ENCODE measurements around the gene INHBC. TPM values are rescaled to one million over a fixed set of nuclear protein-coding genes. Genes with fewer than 3 reads are reported as not detected.
"Not testable (repeated sequence)": the region's sequence is repeated elsewhere in the genome, so short reads cannot be mapped to it uniquely, and the experiment has no call there.

Gene INHBC
- total RNA-seq, 1 experiment from 2014 or later, result 0.35 TPM

GRCh38 chr12:57438400-57438799 is 3.8 kb downstream of the INHBC start:
- intact Hi-C loops (cut with micrococcal nuclease; ENCODE audit: unreplicated experiment), result no loop called here
- H3K4me3 ChIP-seq, result no peak overlapping the region
- H4K20me1 ChIP-seq (ENCODE audit: insufficient read depth), result no peaks in the 10 kb centered on the region
- H3K79me2 ChIP-seq (ENCODE audit: low read depth), result no peaks in the 10 kb centered on the region
- POLR2A ChIA-PET (ENCODE audit: unreplicated experiment), result no interaction called here
- no peak overlapping the region for H2AFZ ChIP-seq
- H3K9me2 ChIP-seq (ENCODE audit: insufficient read depth), result no peaks in the 10 kb centered on the region
- no TSS peak for BruUV-seq (replicated peaks)
- no peak overlapping the region for H3K4me2 ChIP-seq
- no peak for DNase-seq
- no peaks in the 10 kb centered on the region for H3F3A ChIP-seq (ENCODE audit: insufficient read depth, low read depth)
- no peaks in the 10 kb centered on the region for H3K36me3 ChIP-seq (ENCODE audit: low read depth)
- H3K4me1 ChIP-seq (replicated peaks; ENCODE audit: insufficient read depth), result no peaks in the 10 kb centered on the region
- CTCF ChIA-PET, result no interaction called here
- no peak overlapping the region for H3K27ac ChIP-seq
- no peak for TF ChIP-seq EZH2 (IDR thresholded peaks at IDR 0.05; ENCODE audit: low read depth)
- TF ChIP-seq CTCF (conservative IDR thresholded peaks at IDR 0.05), result no peak
- no peaks in the 10 kb centered on the region for H3K9me3 ChIP-seq (ENCODE audit: insufficient read depth, low read depth)
- no peaks in the 10 kb centered on the region for H3K27me3 ChIP-seq (ENCODE audit: insufficient read depth, low read depth)

GRCh38 chr12:57439762-57440266 is 5.2 kb downstream of the INHBC start:
- H3K4me2 ChIP-seq, result no peak overlapping the region
- no peaks in the 10 kb centered on the region for H3K79me2 ChIP-seq (ENCODE audit: low read depth)
- no peaks in the 10 kb centered on the region for H4K20me1 ChIP-seq (ENCODE audit: insufficient read depth)
- no peaks in the 10 kb centered on the region for H3K9me3 ChIP-seq (ENCODE audit: insufficient read depth, low read depth)
- POLR2A ChIA-PET (ENCODE audit: unreplicated experiment), result no interaction called here
- H3K27me3 ChIP-seq (ENCODE audit: insufficient read depth, low read depth), result no peaks in the 10 kb centered on the region
- no peaks in the 10 kb centered on the region for H3K4me1 ChIP-seq (replicated peaks; ENCODE audit: insufficient read depth)
- H3K4me3 ChIP-seq, result no peak overlapping the region
- no peak overlapping the region for H2AFZ ChIP-seq
- CTCF ChIA-PET, result interaction anchor here (0.6 kb wide), 1 partner anchor 258 kb away, joined by 10 read pairs; no protein-coding TSS in a partner anchor
- intact Hi-C loops (cut with micrococcal nuclease; ENCODE audit: unreplicated experiment), result no loop called here
- BruUV-seq (replicated peaks), result no TSS peak
- no peak overlapping the region for H3K27ac ChIP-seq
- DNase-seq, result no peak
- H3K36me3 ChIP-seq (ENCODE audit: low read depth), result no peaks in the 10 kb centered on the region
- no peak for TF ChIP-seq CTCF (conservative IDR thresholded peaks at IDR 0.05)
- TF ChIP-seq EZH2 (IDR thresholded peaks at IDR 0.05; ENCODE audit: low read depth), result no peak
- 0 out of 2 replicates have a peak, but pooled peaks cover under 1% of the 10 kb centered on the region for H3F3A ChIP-seq (ENCODE audit: insufficient read depth, low read depth)
- no peaks in the 10 kb centered on the region for H3K9me2 ChIP-seq (ENCODE audit: insufficient read depth)

DNA sequence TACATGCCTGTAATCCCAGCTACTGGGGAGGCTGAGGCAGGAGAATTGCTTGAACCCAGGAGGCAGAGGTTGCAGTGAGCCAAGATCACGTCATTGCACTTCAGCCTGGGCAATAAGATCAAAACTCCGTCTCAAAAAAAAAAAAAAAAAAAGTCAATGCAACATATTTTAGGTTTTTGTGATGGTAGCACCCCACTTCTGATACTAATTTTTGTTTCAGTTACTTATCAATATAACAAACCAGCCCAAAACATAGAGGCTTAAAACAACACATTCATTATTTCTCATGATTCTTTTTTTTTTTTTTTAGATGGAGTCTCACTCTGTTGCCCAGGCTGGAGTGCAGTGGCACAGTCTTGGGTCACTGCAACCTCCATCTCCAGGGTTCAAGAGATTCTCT is 6.8 kb downstream of the INHBC start:
- H3K4me1 ChIP-seq (replicated peaks; ENCODE audit: insufficient read depth); H3K9me3 ChIP-seq (ENCODE audit: insufficient read depth, low read depth); H3K4me3 ChIP-seq; H3K9me2 ChIP-seq (ENCODE audit: insufficient read depth); H3F3A ChIP-seq (ENCODE audit: insufficient read depth, low read depth); CTCF ChIA-PET; H3K27ac ChIP-seq; H4K20me1 ChIP-seq (ENCODE audit: insufficient read depth); H3K79me2 ChIP-seq (ENCODE audit: low read depth); H2AFZ ChIP-seq; DNase-seq; H3K4me2 ChIP-seq; BruUV-seq (replicated peaks); H3K36me3 ChIP-seq (ENCODE audit: low read depth); intact Hi-C loops (cut with micrococcal nuclease; ENCODE audit: unreplicated experiment); H3K27me3 ChIP-seq (ENCODE audit: insufficient read depth, low read depth): not testable (repeated sequence)
- POLR2A ChIA-PET (ENCODE audit: unreplicated experiment), result interaction anchor here (0.6 kb wide), 1 partner anchor 346 kb away, joined by 5 read pairs; no protein-coding TSS in a partner anchor

- intact Hi-C loops (cut with micrococcal nuclease; ENCODE audit: unreplicated experiment), result no loop called here
- ChIA-PET CTCF (no interaction called here), POLR2A (ENCODE audit: unreplicated experiment) (interaction anchor here (0.6 kb wide), 1 partner anchor 345 kb away, joined by 5 read pairs; no protein-coding TSS in a partner anchor)
- Histone ChIP-seq H3K4me3 (no peak overlapping the region), H3K9me2 (ENCODE audit: insufficient read depth) (no peaks in the 10 kb centered on the region), H3K4me1 (replicated peaks; ENCODE audit: insufficient read depth) (no peaks in the 10 kb centered on the region), H2AFZ (no peak overlapping the region), H3K79me2 (ENCODE audit: low read depth) (no peaks in the 10 kb centered on the region), H3F3A (ENCODE audit: insufficient read depth, low read depth) (peaks cover 5% of the 10 kb centered on the region; the same call in 1 of the 2 replicates), H3K4me2 (no peak overlapping the region), H4K20me1 (ENCODE audit: insufficient read depth) (no peaks in the 10 kb centered on the region), H3K9me3 (ENCODE audit: insufficient read depth, low read depth) (no peaks in the 10 kb centered on the region), H3K27ac (no peak overlapping the region), H3K27me3 (ENCODE audit: insufficient read depth, low read depth) (no peaks in the 10 kb centered on the region), H3K36me3 (ENCODE audit: low read depth) (no peaks in the 10 kb centered on the region)
- TF ChIP-seq EZH2 (IDR thresholded peaks at IDR 0.05; ENCODE audit: low read depth) (no peak), CTCF (conservative IDR thresholded peaks at IDR 0.05) (no peak)
- no TSS peak for BruUV-seq (replicated peaks)
- no peak for DNase-seq
Measured at GRCh38 chr12:57441846-57442427, 7.4 kb downstream of the INHBC start.

GRCh38 chr12:57444337-57444736 is 9.8 kb downstream of the INHBC start:
- H3K27ac ChIP-seq; H3K9me3 ChIP-seq (ENCODE audit: insufficient read depth, low read depth); H3F3A ChIP-seq (ENCODE audit: insufficient read depth, low read depth); H3K9me2 ChIP-seq (ENCODE audit: insufficient read depth); H3K4me2 ChIP-seq; DNase-seq; H3K4me3 ChIP-seq; BruUV-seq (replicated peaks); H3K27me3 ChIP-seq (ENCODE audit: insufficient read depth, low read depth); CTCF ChIA-PET; POLR2A ChIA-PET (ENCODE audit: unreplicated experiment); H3K36me3 ChIP-seq (ENCODE audit: low read depth); H2AFZ ChIP-seq; H3K4me1 ChIP-seq (replicated peaks; ENCODE audit: insufficient read depth); intact Hi-C loops (cut with micrococcal nuclease; ENCODE audit: unreplicated experiment); H3K79me2 ChIP-seq (ENCODE audit: low read depth); H4K20me1 ChIP-seq (ENCODE audit: insufficient read depth): not testable (repeated sequence)
